HCT116 (cell line): ENCODE data around the gene WDR20. TPM values are rescaled to one million over a fixed set of nuclear protein-coding genes. Genes with fewer than 3 reads are reported as not detected.

Source experiments
- ATAC-seq: fragments of 200-7000 bp; cut with Tn5 transposase; 2 replicates; pipeline ENCODE4 v1.9.1; 2020; ENCODE audit warnings: mild to moderate bottlenecking, moderate library complexity
- BruUV-seq: library from RNA; stranded (reverse); fragments of 400-500 nt; replicated peaks from 2 replicates; lab custom pipeline; 2021; lab: Mats Ljungman, UMichigan
- CTCF ChIA-PET: fragments of 300-600 bp; sonication (Branson Sonifier 250); formaldehyde crosslinking; loops from one replicate; lab custom pipeline; 2021; ENCODE audit warnings: antibody characterized with exemption; lab: Charles Lee
- POLR2A ChIA-PET: fragments of 300-600, 350-600 bp; sonication (Branson Sonifier 250); formaldehyde crosslinking; loops from one replicate; lab custom pipeline; 2021; ENCODE audit warnings: antibody characterized with exemption; lab: Charles Lee
- RAD21 ChIA-PET, 2 experiments: fragments of 300-600 bp; sonication (Branson Sonifier 250); formaldehyde crosslinking; loops; one replicate each; lab custom pipeline; 2023; ENCODE audit warnings: low total read pairs in 2 of 2; ENCODE audit not compliant: uncharacterized antibody in 2 of 2, unreplicated experiment in 2 of 2, low non-redundant PET in 1 of 2; lab: Charles Lee
- DNase-seq: peaks from one replicate; pipeline ENCODE4 v3.0.0-alpha.2; 2010; ENCODE audit warnings: low read depth, low spot score
- H2AFZ ChIP-seq: fragments of 200-600 bp; shearing (Covaris generic), sonication (generic); 2 replicates; pipeline ENCODE4 v1.6.1; 2017; ENCODE audit warnings: low read depth, mixed run types, mixed read lengths, antibody characterized with exemption, low read length; ENCODE audit not compliant: poor library complexity, severe bottlenecking
- H3K27ac ChIP-seq: 2 replicates; pipeline ENCODE4 v1.5.1; 2012; ENCODE audit warnings: low read depth, low read length
- H3K27me3 ChIP-seq: fragments of 200-600 bp; sonication (generic); 2 replicates; pipeline ENCODE4 v1.6.1; 2016; ENCODE audit warnings: mixed run types, low read length, mixed read lengths; ENCODE audit not compliant: insufficient read depth
- H3K36me3 ChIP-seq, 2 experiments: fragments of 200-500 bp in 1 of 2; fragments of 200-600 bp in 1 of 2; sonication (Bioruptor generic) in 1 of 2; sonication (generic) in 1 of 2; 2 replicates each; pipeline versions ENCODE4 v1.5.1 to v1.6.1; 2014 to 2016; ENCODE audit warnings: low read length in 2 of 2, inconsistent platforms in 1 of 2, mixed read lengths in 1 of 2, mixed run types in 1 of 2; ENCODE audit not compliant: insufficient read depth in 2 of 2, control insufficient read depth in 1 of 2
- H3K4me1 ChIP-seq, 2 experiments: fragments of 200-600 bp in 1 of 2; sonication (generic) in 1 of 2; 2 replicates each; pipeline versions ENCODE4 v1.5.1 to v1.6.1; 2012 to 2017; ENCODE audit warnings: low read length in 2 of 2, inconsistent platforms in 1 of 2, mild to moderate bottlenecking in 1 of 2, mixed read lengths in 1 of 2, mixed run types in 1 of 2, moderate library complexity in 1 of 2; ENCODE audit not compliant: insufficient read depth in 2 of 2, control insufficient read depth in 1 of 2
- H3K4me2 ChIP-seq: fragments of 200-600 bp; sonication (generic); 2 replicates; pipeline ENCODE4 v1.6.1; 2017; ENCODE audit warnings: mixed run types, low read length, mixed read lengths
- H3K4me3 ChIP-seq, 2 experiments: fragments of 200-600 bp in 1 of 2; sonication (generic) in 1 of 2; replicated peaks in 1 of 2; 2 replicates each; pipeline ENCODE4 v1.5.1; 2011 to 2016; ENCODE audit warnings: low read length in 2 of 2, control low read depth in 1 of 2, low read depth in 1 of 2, mild to moderate bottlenecking in 1 of 2, mixed read lengths in 1 of 2, mixed run types in 1 of 2
- H3K79me2 ChIP-seq: fragments of 200-600 bp; sonication (generic); 2 replicates; pipeline ENCODE4 v1.6.1; 2017; ENCODE audit warnings: mild to moderate bottlenecking, mixed run types, low read length, moderate library complexity, mixed read lengths; ENCODE audit not compliant: insufficient read depth
- H3K9ac ChIP-seq: fragments of 200-600 bp; sonication (generic); 2 replicates; pipeline ENCODE4 v1.6.1; 2016; ENCODE audit warnings: low read length, mixed read lengths
- H3K9me2 ChIP-seq: fragments of 200-600 bp; sonication (generic), shearing (Covaris generic); 2 replicates; pipeline ENCODE4 v1.6.1; 2017; ENCODE audit warnings: mixed run types, mild to moderate bottlenecking, moderate library complexity; ENCODE audit not compliant: insufficient read depth
- H3K9me3 ChIP-seq, 2 experiments: fragments of 200-500 bp in 1 of 2; fragments of 200-600 bp in 1 of 2; sonication (Bioruptor generic) in 1 of 2; sonication (generic) in 1 of 2; 2 replicates each; pipeline ENCODE4 v1.6.1; 2014 to 2017; ENCODE audit warnings: low read length in 2 of 2, mixed read lengths in 2 of 2, inconsistent platforms in 1 of 2, low read depth in 1 of 2, mild to moderate bottlenecking in 1 of 2, mixed run types in 1 of 2, moderate library complexity in 1 of 2; ENCODE audit not compliant: control insufficient read depth in 1 of 2, insufficient read depth in 1 of 2
- H4K20me1 ChIP-seq: fragments of 200-600 bp; sonication (generic), shearing (Covaris generic); 2 replicates; pipeline ENCODE4 v1.6.1; 2017; ENCODE audit warnings: mixed run types, mild to moderate bottlenecking, moderate library complexity; ENCODE audit not compliant: insufficient read depth
- ATF3 ChIP-seq: IDR thresholded peaks from 2 replicates; pipeline ENCODE4 v1.6.1; 2012
- EZH2 ChIP-seq: fragments of 200-600 bp; sonication (generic); IDR thresholded peaks from 2 replicates; pipeline ENCODE4 v1.6.1; 2017; ENCODE audit warnings: antibody characterized with exemption, mixed run types
- EZH2phosphoT487 ChIP-seq: fragments of 200-600 bp; IDR thresholded peaks from 2 replicates; pipeline ENCODE4 v1.6.1; 2018; ENCODE audit warnings: antibody characterized with exemption, borderline replicate concordance
- JUND ChIP-seq: IDR thresholded peaks from 2 replicates; pipeline ENCODE4 v1.6.1; 2012
- SRF ChIP-seq: IDR thresholded peaks from 2 replicates; pipeline ENCODE4 v1.6.1; 2012; ENCODE audit warnings: low read depth
- ZBTB33 ChIP-seq: IDR thresholded peaks from 2 replicates; pipeline ENCODE4 v1.6.1; 2011; ENCODE audit warnings: mild to moderate bottlenecking, low read length, moderate library complexity; ENCODE audit not compliant: insufficient replicate concordance; ENCODE audit errors: extremely low read depth
- intact Hi-C: fragments of 100-400 bp; cut with micrococcal nuclease; formaldehyde crosslinking; loops from 2 replicates; pipeline ENCODE4 v1.10.0; 2022
- total RNA-seq: library from RNA; stranded (reverse); gene quantifications from one replicate; pipeline ENCODE4 v1.2.1, GENCODE V29; 2021; ENCODE audit not compliant: unreplicated experiment

Gene WDR20
- total RNA-seq, 1 experiment from 2014 or later: 21.1 TPM

GRCh38 chr14:102194856-102195255, 55.2 kb downstream of the WDR20 start:
- CTCF ChIA-PET: no interaction called here

More at GRCh38 chr14:102194856-102195255, 55.2 kb downstream of the WDR20 start:
- peaks cover 0 to 4% of the 10 kb centered on the region in 2 experiments; a peak in 1 of 4 replicates for H3K36me3 ChIP-seq
- H4K20me1 ChIP-seq: no peaks in the 10 kb centered on the region
- no peaks in the 10 kb centered on the region for H3K9me2 ChIP-seq
- ChIA-PET POLR2A (no interaction called here), RAD21 (no interaction called here)
- DNase-seq: no peak
- no peak for ATAC-seq
- no peaks in the 10 kb centered on the region for H3K27me3 ChIP-seq
- no peak overlapping the region for H3K27ac ChIP-seq
- H3K9ac ChIP-seq: no peak overlapping the region
- intact Hi-C loops: no loop called here
- H2AFZ ChIP-seq: no peak overlapping the region
- no TSS peak for BruUV-seq
- H3K79me2 ChIP-seq: peaks cover 20% of the 10 kb centered on the region
- no peaks in the 10 kb centered on the region for H3K9me3 ChIP-seq
- no peak overlapping the region for H3K4me2 ChIP-seq
- peaks cover 10 to 16% of the 10 kb centered on the region in 2 experiments for H3K4me1 ChIP-seq
- no peak overlapping the region for H3K4me3 ChIP-seq
- TF ChIP-seq EZH2phosphoT487: no peak
- no peak for TF ChIP-seq JUND
- no peak for TF ChIP-seq EZH2
- no peak for TF ChIP-seq ATF3
- no peak for TF ChIP-seq SRF
- no peak for TF ChIP-seq ZBTB33
